Activated T-cell treated with anti-CD3 and anti-CD28 coated beads, Interleukin-2, amount 50 U/mL, for 48 hours (primary cell): ENCODE measurements around the gene TRAIP.
A peak's percentile ranks its signal among the peaks of the same experiment; 100 is the strongest.

Source experiments
- DNase-seq, 2 experiments: peaks; one replicate each; pipeline ENCODE4 v3.0.0-alpha.2; 2020

TRAIP gene

GRCh38 chr3:49813497-49814174, 42.7 kb downstream of the TRAIP start, which contains the start of gene UBA7:
Gene UBA7 (minus strand): TSS chr3:49813953. CDS start chr3:49813787, 166 bp downstream.
- DNase-seq, result peak; percentile 59 to 66

- peak in 1 of 2 experiments; percentile 28 for DNase-seq
Observed at GRCh38 chr3:49812916-49813496, 43.4 kb downstream of the TRAIP start.

- no peak for DNase-seq
Observed at GRCh38 chr3:49807431-49808114, 48.8 kb downstream of the TRAIP start.

GRCh38 chr3:49806850-49807249, 49.5 kb downstream of the TRAIP start:
- DNase-seq, result no peak

- peak; percentile 44 for DNase-seq
Observed at GRCh38 chr3:49805897-49806701, 50.3 kb downstream of the TRAIP start.

GRCh38 chr3:49805367-49805782, 51.0 kb downstream of the TRAIP start:
- no peak for DNase-seq

GRCh38 chr3:49804141-49805041, 52.0 kb downstream of the TRAIP start:
- peak; percentile 29 to 30 for DNase-seq

- peak; percentile 65 to 66 for DNase-seq
Observed at GRCh38 chr3:49803465-49804140, 52.8 kb downstream of the TRAIP start.

GRCh38 chr3:49802719-49803464, 53.5 kb downstream of the TRAIP start, which contains the start of gene INKA1:
Gene INKA1 (plus strand): TSS chr3:49803261. CDS start chr3:49803393, 132 bp downstream.
- peak; percentile 92 to 93 for DNase-seq

GRCh38 chr3:49801160-49801559, 55.2 kb downstream of the TRAIP start:
- no peak for DNase-seq

GRCh38 chr3:49799761-49800160, 56.6 kb downstream of the TRAIP start, which contains the start of gene CDHR4:
Gene CDHR4 (minus strand): TSS chr3:49799873. CDS start chr3:49799812, 61 bp downstream.
- DNase-seq, result no peak

- no peak for DNase-seq
Observed at GRCh38 chr3:49799105-49799504, 57.3 kb downstream of the TRAIP start.

- DNase-seq, result no peak
Observed at GRCh38 chr3:49794926-49795905, 61.1 kb downstream of the TRAIP start.

GRCh38 chr3:49794431-49794830, 61.9 kb downstream of the TRAIP start:
- no peak for DNase-seq

GRCh38 chr3:49793486-49794085, 62.8 kb downstream of the TRAIP start:
- no peak for DNase-seq

- no peak for DNase-seq
Observed at GRCh38 chr3:49792371-49793150, 63.8 kb downstream of the TRAIP start.

- DNase-seq, result no peak
Observed at GRCh38 chr3:49791571-49791970, 64.8 kb downstream of the TRAIP start.
